ENCODE data around the gene MYPOP.

DNA sequence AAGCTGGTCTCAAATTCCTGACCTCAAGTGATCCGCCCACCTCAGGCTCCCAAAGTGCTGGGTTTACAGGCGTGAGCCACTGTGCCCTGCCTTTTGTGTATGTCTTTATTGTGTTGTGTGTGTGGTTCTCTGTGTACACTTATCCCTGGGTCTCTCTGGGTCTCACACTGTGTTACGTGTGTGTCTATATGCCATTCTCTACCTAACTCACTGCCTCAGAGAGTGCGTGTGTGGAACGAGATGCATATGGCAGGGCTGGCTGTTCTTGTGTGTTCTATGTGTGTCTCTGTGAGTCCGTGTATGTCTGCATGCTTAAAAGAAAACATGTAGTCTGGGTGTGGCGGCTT is 27.8 kb downstream of the MYPOP start:
- TF ChIP-seq, protein P1, sequence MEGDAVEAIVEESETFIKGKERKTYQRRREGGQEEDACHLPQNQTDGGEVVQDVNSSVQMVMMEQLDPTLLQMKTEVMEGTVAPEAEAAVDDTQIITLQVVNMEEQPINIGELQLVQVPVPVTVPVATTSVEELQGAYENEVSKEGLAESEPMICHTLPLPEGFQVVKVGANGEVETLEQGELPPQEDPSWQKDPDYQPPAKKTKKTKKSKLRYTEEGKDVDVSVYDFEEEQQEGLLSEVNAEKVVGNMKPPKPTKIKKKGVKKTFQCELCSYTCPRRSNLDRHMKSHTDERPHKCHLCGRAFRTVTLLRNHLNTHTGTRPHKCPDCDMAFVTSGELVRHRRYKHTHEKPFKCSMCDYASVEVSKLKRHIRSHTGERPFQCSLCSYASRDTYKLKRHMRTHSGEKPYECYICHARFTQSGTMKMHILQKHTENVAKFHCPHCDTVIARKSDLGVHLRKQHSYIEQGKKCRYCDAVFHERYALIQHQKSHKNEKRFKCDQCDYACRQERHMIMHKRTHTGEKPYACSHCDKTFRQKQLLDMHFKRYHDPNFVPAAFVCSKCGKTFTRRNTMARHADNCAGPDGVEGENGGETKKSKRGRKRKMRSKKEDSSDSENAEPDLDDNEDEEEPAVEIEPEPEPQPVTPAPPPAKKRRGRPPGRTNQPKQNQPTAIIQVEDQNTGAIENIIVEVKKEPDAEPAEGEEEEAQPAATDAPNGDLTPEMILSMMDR (IDR thresholded peaks at IDR 0.05; ENCODE audit: low read depth, low read length): no peak
- no peak for TF ChIP-seq EZH2phosphoT487 (IDR thresholded peaks at IDR 0.05; ENCODE audit: low read depth)

Measured in OCI-LY3 (cell line).